HepG2 (cell line): ENCODE results near the gene C1orf216.

Experiments used
- ATF1 ChIP-seq: IDR thresholded peaks from 2 replicates; pipeline ENCODE4 v1.6.1; 2016; ENCODE audit warnings: mild to moderate bottlenecking, control low read depth
- CHD2 ChIP-seq: IDR thresholded peaks from 2 replicates; pipeline ENCODE4 v1.6.1; 2011; ENCODE audit warnings: low read depth, low read length, improper control_type of control experiment
- CTCF ChIP-seq: sonication (generic); formaldehyde crosslinking; IDR thresholded peaks from 2 replicates; pipeline ENCODE4 v1.5.0; 2020; ENCODE audit warnings: mild to moderate bottlenecking, missing genetic modification reagents, moderate library complexity
- POLR2AphosphoS5 ChIP-seq: IDR thresholded peaks from 2 replicates; pipeline ENCODE4 v1.6.1; 2012; ENCODE audit warnings: low read depth, low read length
- TCF7L2 ChIP-seq: IDR thresholded peaks from 2 replicates; pipeline ENCODE4 v1.6.1; 2011; ENCODE audit warnings: mild to moderate bottlenecking, low read depth, low read length, moderate library complexity

- no peak for TF ChIP-seq POLR2AphosphoS5
- no peak for TF ChIP-seq CTCF (CRISPR knock-in tag)
- no peak for TF ChIP-seq CHD2
- no peak for TF ChIP-seq TCF7L2
- TF ChIP-seq ATF1 (CRISPR knock-in tag): no peak
Observed at GRCh38 chr1:35666916-35667315, 51.8 kb downstream of the C1orf216 start.
